SK-N-SH (cell line): ENCODE measurements around the gene PKP1. TPM values are rescaled to one million over a fixed set of nuclear protein-coding genes. Genes with fewer than 3 reads are reported as not detected.

Experiments
- CTCF ChIA-PET: fragments of 300-600, 350-600 bp; formaldehyde crosslinking; extraction: SDS; loops from one replicate; lab custom pipeline; 2021; lab: Yijun Ruan, JAX
- POLR2A ChIA-PET: fragments of 350-600 bp; sonication (Branson Sonifier 250); formaldehyde crosslinking; extraction: SDS; loops from one replicate; lab custom pipeline; 2020; ENCODE audit warnings: antibody characterized with exemption, inconsistent platforms; lab: Yijun Ruan, JAX
- DNase-seq: peaks from one replicate; pipeline ENCODE4 v3.0.0; 2012
- H2AFZ ChIP-seq: fragments of 200-600 bp; sonication (generic); 2 replicates; pipeline ENCODE4 v1.8.1; 2016; ENCODE audit warnings: antibody characterized with exemption, mild to moderate bottlenecking, low read depth
- H3F3A ChIP-seq: fragments of 200-600 bp; sonication (generic); replicated peaks from 2 replicates; pipeline ENCODE3; 2016; ENCODE audit warnings: antibody characterized with exemption, mild to moderate bottlenecking; ENCODE audit not compliant: insufficient read depth
- H3K27ac ChIP-seq, 2 experiments: fragments of 200-500 bp in 1 of 2; fragments of 200-600 bp in 1 of 2; sonication (Bioruptor generic) in 1 of 2; sonication (generic), shearing (Covaris generic) in 1 of 2; 2 replicates each; pipeline versions ENCODE4 v1.5.1 to v1.6.1; 2014 to 2016; ENCODE audit warnings: low read depth in 2 of 2, inconsistent platforms in 1 of 2, low read length in 1 of 2, mild to moderate bottlenecking in 1 of 2, mixed read lengths in 1 of 2
- H3K27me3 ChIP-seq: fragments of 200-600 bp; sonication (generic), shearing (Covaris generic); 2 replicates; pipeline ENCODE4 v1.6.1; 2016; ENCODE audit warnings: mixed run types; ENCODE audit not compliant: insufficient read depth
- H3K36me3 ChIP-seq, 2 experiments: fragments of 200-500 bp in 1 of 2; fragments of 200-600 bp in 1 of 2; sonication (Bioruptor generic) in 1 of 2; sonication (generic) in 1 of 2; replicated peaks in 1 of 2; 2 replicates each; pipeline versions ENCODE3 to v1.5.1; 2014 to 2016; ENCODE audit warnings: low read length in 1 of 2, mild to moderate bottlenecking in 1 of 2; ENCODE audit not compliant: insufficient read depth in 2 of 2, control insufficient read depth in 1 of 2
- H3K4me1 ChIP-seq, 2 experiments: fragments of 200-500 bp in 1 of 2; fragments of 200-600 bp in 1 of 2; sonication (Bioruptor generic) in 1 of 2; sonication (generic), shearing (Covaris generic) in 1 of 2; 2 replicates each; pipeline versions ENCODE4 v1.5.1 to v1.6.1; 2014 to 2016; ENCODE audit warnings: low read depth in 1 of 2, low read length in 1 of 2, mixed run types in 1 of 2; ENCODE audit not compliant: insufficient read depth in 2 of 2, control insufficient read depth in 1 of 2
- H3K4me2 ChIP-seq: fragments of 200-600 bp; sonication (generic), shearing (Covaris generic); 2 replicates; pipeline ENCODE4 v1.6.1; 2017; ENCODE audit warnings: mixed run types
- H3K4me3 ChIP-seq, 2 experiments: fragments of 200-500 bp in 1 of 2; fragments of 200-600 bp in 1 of 2; sonication (Bioruptor generic) in 1 of 2; sonication (generic), shearing (Covaris generic) in 1 of 2; 2 replicates each; pipeline versions ENCODE4 v1.5.1 to v1.8.1; 2014 to 2016; ENCODE audit warnings: low read depth in 2 of 2, inconsistent platforms in 1 of 2, low read length in 1 of 2, mild to moderate bottlenecking in 1 of 2, mixed read lengths in 1 of 2, moderate library complexity in 1 of 2
- H3K79me2 ChIP-seq: fragments of 200-600 bp; sonication (generic); 2 replicates; pipeline ENCODE4 v1.8.1; 2017; ENCODE audit warnings: mild to moderate bottlenecking; ENCODE audit not compliant: insufficient read depth
- H3K9ac ChIP-seq: fragments of 200-600 bp; sonication (generic); 2 replicates; pipeline ENCODE4 v1.6.1; 2017; ENCODE audit warnings: mixed run types
- H3K9me2 ChIP-seq: fragments of 200-600 bp; sonication (generic); 2 replicates; pipeline ENCODE4 v1.6.1; 2017; ENCODE audit warnings: mixed run types
- H3K9me3 ChIP-seq: fragments of 200-600 bp; sonication (generic); 2 replicates; pipeline ENCODE4 v1.6.1; 2017; ENCODE audit warnings: mixed run types, mild to moderate bottlenecking, moderate library complexity
- H4K20me1 ChIP-seq: fragments of 200-600 bp; sonication (generic); 2 replicates; pipeline ENCODE4 v1.6.1; 2017; ENCODE audit warnings: mild to moderate bottlenecking, mixed run types; ENCODE audit not compliant: insufficient read depth
- EP300 ChIP-seq, 2 experiments: IDR thresholded peaks; 2 replicates each; pipeline versions ENCODE4 v1.4.0 to v1.6.1; 2012; ENCODE audit warnings: borderline replicate concordance in 1 of 2, low read depth in 1 of 2, low read length in 1 of 2
- EZH2phosphoT487 ChIP-seq: fragments of 200-600 bp; sonication (generic); IDR thresholded peaks from 2 replicates; pipeline ENCODE4 v1.6.1; 2017; ENCODE audit warnings: low read depth, mixed run types, mild to moderate bottlenecking, antibody characterized with exemption, moderate library complexity, borderline replicate concordance
- MXI1 ChIP-seq: IDR thresholded peaks from 2 replicates; pipeline ENCODE4 v1.6.1; 2012; ENCODE audit warnings: mild to moderate bottlenecking, low read depth, low read length, improper control_type of control experiment
- POLR2AphosphoS5 ChIP-seq: IDR thresholded peaks from 2 replicates; pipeline ENCODE4 v1.6.1; 2012; ENCODE audit warnings: low read depth, low read length
- RAD21 ChIP-seq: IDR thresholded peaks from 2 replicates; pipeline ENCODE4 v1.6.1; 2012; ENCODE audit warnings: mild to moderate bottlenecking, low read length
- RCOR1 ChIP-seq: fragments of 150-350 bp; IDR thresholded peaks from 2 replicates; pipeline ENCODE4 v1.6.1; 2017; ENCODE audit warnings: antibody characterized with exemption, low read length
- REST ChIP-seq: IDR thresholded peaks from 2 replicates; pipeline ENCODE4 v1.6.1; 2012; ENCODE audit warnings: mild to moderate bottlenecking, low read depth, low read length, moderate library complexity
- RXRA ChIP-seq: IDR thresholded peaks from 2 replicates; pipeline ENCODE4 v1.4.0; 2012; ENCODE audit warnings: low read depth, mild to moderate bottlenecking, borderline replicate concordance
- SIN3A ChIP-seq: IDR thresholded peaks from 2 replicates; pipeline ENCODE4 v1.6.1; 2012; ENCODE audit warnings: low read depth, mild to moderate bottlenecking, low read length, moderate library complexity, borderline replicate concordance
- TCF12 ChIP-seq: IDR thresholded peaks from 2 replicates; pipeline ENCODE4 v1.4.0; 2012
- WGBS: methylation state at CpG from one replicate; pipeline ENCODE4 v1.1.6; 2017; ENCODE audit warnings: low lambda C conversion rate; 5-methylcytosine and 5-hydroxymethylcytosine counted together
- polyA plus RNA-seq, 3 experiments: library from polyadenylated mRNA; depleted of rRNA; stranded (reverse); fragments of >200 nt; gene quantifications; 2 replicates each; pipeline ENCODE4 v1.2.3, GENCODE V29; 2012
- TF ChIP-seq, protein P1 (sequence below): IDR thresholded peaks from 2 replicates; pipeline ENCODE4; 2012
- TF ChIP-seq, protein P2 (sequence below): fragments of 150-350 bp; IDR thresholded peaks from 2 replicates; pipeline ENCODE4 v1.6.1; 2016; ENCODE audit warnings: mild to moderate bottlenecking, low read depth, low read length
- TF ChIP-seq, protein P3 (sequence below): fragments of 200-600 bp; sonication (generic); IDR thresholded peaks from 2 replicates; pipeline ENCODE4 v1.6.1; 2017; ENCODE audit warnings: antibody characterized with exemption, mild to moderate bottlenecking, moderate library complexity

PKP1 gene
- polyA plus RNA-seq, 1 of the 3 experiments (the other 2 are of a cell fraction) = not detected

DNA sequence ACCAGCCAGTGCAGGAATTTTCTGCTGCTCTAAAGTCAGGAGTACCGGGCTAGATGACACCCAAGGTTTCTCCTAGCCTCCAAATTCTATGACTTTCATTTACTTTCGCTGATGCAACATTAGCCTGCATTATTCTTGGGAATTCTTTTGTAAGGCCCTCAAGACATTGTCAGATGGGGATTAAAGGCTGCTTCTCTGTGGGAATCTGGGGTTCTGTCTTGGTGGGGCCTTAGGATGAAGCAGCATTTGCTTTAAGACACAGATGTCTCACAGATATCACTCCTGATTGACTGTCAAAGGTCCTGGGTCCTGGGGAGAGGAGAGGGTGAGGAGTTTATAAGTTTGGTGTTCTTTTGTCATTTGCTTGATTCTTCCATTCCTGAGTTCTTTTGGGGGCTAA is 11.6 kb downstream of the PKP1 start:
- WGBS = 91% methylated on average over 2 of the region's 2 CpGs
- Histone ChIP-seq H3F3A (peaks cover 5% of the 10 kb centered on the region), H2AFZ (no peak overlapping the region), H3K4me1 (peaks cover 3 to 49% of the 10 kb centered on the region in 2 experiments; a peak in 3 of 4 replicates), H4K20me1 (no peaks in the 10 kb centered on the region), H3K9me2 (no peaks in the 10 kb centered on the region), H3K79me2 (no peaks in the 10 kb centered on the region), H3K27ac (no peak overlapping the region), H3K27me3 (no peaks in the 10 kb centered on the region), H3K9ac (no peak overlapping the region), H3K36me3 (no peaks in the 10 kb centered on the region), H3K9me3 (no peaks in the 10 kb centered on the region), H3K4me3 (no peak overlapping the region), H3K4me2 (no peak overlapping the region)
- ChIA-PET POLR2A (no interaction called here), CTCF (interaction anchor here (1.0 kb wide), 1 partner anchor 15 kb away, joined by 4 read pairs; no protein-coding TSS in a partner anchor)
- DNase-seq = no peak
- TF ChIP-seq EP300 (IDR thresholded peaks at IDR 0.05; ENCODE audit: borderline replicate concordance in 1 of 2, low read depth in 1 of 2, low read length in 1 of 2) = no peak
- TF ChIP-seq, protein P1, sequence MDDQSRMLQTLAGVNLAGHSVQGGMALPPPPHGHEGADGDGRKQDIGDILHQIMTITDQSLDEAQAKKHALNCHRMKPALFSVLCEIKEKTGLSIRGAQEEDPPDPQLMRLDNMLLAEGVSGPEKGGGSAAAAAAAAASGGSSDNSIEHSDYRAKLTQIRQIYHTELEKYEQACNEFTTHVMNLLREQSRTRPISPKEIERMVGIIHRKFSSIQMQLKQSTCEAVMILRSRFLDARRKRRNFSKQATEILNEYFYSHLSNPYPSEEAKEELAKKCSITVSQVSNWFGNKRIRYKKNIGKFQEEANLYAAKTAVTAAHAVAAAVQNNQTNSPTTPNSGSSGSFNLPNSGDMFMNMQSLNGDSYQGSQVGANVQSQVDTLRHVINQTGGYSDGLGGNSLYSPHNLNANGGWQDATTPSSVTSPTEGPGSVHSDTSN = no peak
- no peak for TF ChIP-seq RAD21
- TF ChIP-seq EZH2phosphoT487 = no peak
- TF ChIP-seq REST = no peak
- no peak for TF ChIP-seq MXI1
- TF ChIP-seq, protein P2, sequence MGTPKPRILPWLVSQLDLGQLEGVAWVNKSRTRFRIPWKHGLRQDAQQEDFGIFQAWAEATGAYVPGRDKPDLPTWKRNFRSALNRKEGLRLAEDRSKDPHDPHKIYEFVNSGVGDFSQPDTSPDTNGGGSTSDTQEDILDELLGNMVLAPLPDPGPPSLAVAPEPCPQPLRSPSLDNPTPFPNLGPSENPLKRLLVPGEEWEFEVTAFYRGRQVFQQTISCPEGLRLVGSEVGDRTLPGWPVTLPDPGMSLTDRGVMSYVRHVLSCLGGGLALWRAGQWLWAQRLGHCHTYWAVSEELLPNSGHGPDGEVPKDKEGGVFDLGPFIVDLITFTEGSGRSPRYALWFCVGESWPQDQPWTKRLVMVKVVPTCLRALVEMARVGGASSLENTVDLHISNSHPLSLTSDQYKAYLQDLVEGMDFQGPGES = no peak
- no peak for TF ChIP-seq TCF12
- no peak for TF ChIP-seq SIN3A
- TF ChIP-seq, protein P3, sequence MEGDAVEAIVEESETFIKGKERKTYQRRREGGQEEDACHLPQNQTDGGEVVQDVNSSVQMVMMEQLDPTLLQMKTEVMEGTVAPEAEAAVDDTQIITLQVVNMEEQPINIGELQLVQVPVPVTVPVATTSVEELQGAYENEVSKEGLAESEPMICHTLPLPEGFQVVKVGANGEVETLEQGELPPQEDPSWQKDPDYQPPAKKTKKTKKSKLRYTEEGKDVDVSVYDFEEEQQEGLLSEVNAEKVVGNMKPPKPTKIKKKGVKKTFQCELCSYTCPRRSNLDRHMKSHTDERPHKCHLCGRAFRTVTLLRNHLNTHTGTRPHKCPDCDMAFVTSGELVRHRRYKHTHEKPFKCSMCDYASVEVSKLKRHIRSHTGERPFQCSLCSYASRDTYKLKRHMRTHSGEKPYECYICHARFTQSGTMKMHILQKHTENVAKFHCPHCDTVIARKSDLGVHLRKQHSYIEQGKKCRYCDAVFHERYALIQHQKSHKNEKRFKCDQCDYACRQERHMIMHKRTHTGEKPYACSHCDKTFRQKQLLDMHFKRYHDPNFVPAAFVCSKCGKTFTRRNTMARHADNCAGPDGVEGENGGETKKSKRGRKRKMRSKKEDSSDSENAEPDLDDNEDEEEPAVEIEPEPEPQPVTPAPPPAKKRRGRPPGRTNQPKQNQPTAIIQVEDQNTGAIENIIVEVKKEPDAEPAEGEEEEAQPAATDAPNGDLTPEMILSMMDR = no peak
- no peak for TF ChIP-seq POLR2AphosphoS5
- TF ChIP-seq RCOR1 = no peak
- TF ChIP-seq RXRA = no peak
